Bronchial epithelial cell (primary cell): ENCODE measurements around the gene FAM83F. TPM values are rescaled to one million over a fixed set of nuclear protein-coding genes. Genes with fewer than 3 reads are reported as not detected.

Experiments used
- DNase-seq: peaks from one replicate; pipeline ENCODE4 v3.0.0-alpha.2; 2010; ENCODE audit warnings: low read depth
- FAIRE-seq: peaks from 2 replicates; lab custom pipeline; 2011; peaks lifted over from hg19 to GRCh38; lab: Jason Lieb, UNC
- H3K27me3 ChIP-seq: 2 replicates; pipeline ENCODE4 v1.5.1; 2011; ENCODE audit warnings: low read length; ENCODE audit not compliant: control insufficient read depth, insufficient read depth
- H3K36me3 ChIP-seq: 2 replicates; pipeline ENCODE4 v1.5.1; 2011; ENCODE audit warnings: low read length; ENCODE audit not compliant: control insufficient read depth, insufficient read depth
- H3K4me3 ChIP-seq: 2 replicates; pipeline ENCODE4 v1.5.1; 2011; ENCODE audit warnings: mild to moderate bottlenecking, low read depth, low read length, control low read depth
- CTCF ChIP-seq: IDR thresholded peaks from 2 replicates; pipeline ENCODE4 v1.5.1; 2011; ENCODE audit warnings: mild to moderate bottlenecking, moderate library complexity, low read length, control low read depth, inconsistent platforms; ENCODE audit not compliant: insufficient read depth, severe bottlenecking
- total RNA-seq: library from RNA; depleted of rRNA; stranded (reverse); fragments of >200 nt; gene quantifications from 2 replicates; pipeline ENCODE4 v1.2.1, GENCODE V29; 2014

The FAM83F gene
- total RNA-seq, 1 donor from 2014 or later = 22.1 TPM

- no peak for FAIRE-seq
- peaks cover 39% of the 10 kb centered on the region for H3K36me3 ChIP-seq
- no peak for DNase-seq
- no peak for TF ChIP-seq CTCF
- H3K4me3 ChIP-seq = no peak overlapping the region
- H3K27me3 ChIP-seq = no peaks in the 10 kb centered on the region
These were observed 36.0 kb downstream of the FAM83F start for GRCh38 chr22:40030758-40031095.

GRCh38 chr22:40031766-40032470 is 37.2 kb downstream of the FAM83F start:
- DNase-seq (no peak), FAIRE-seq (no peak)
- peaks cover 36% of the 10 kb centered on the region for H3K36me3 ChIP-seq
- no peak overlapping the region for H3K4me3 ChIP-seq
- TF ChIP-seq CTCF = no peak
- H3K27me3 ChIP-seq = no peaks in the 10 kb centered on the region

- no peak for TF ChIP-seq CTCF
- no peak for FAIRE-seq
- no peak for DNase-seq
- Histone ChIP-seq H3K27me3 (no peaks in the 10 kb centered on the region), H3K36me3 (peaks cover 22% of the 10 kb centered on the region), H3K4me3 (no peak overlapping the region)
These were observed 39.0 kb downstream of the FAM83F start for GRCh38 chr22:40033586-40034380.

- TF ChIP-seq CTCF = no peak
- H3K36me3 ChIP-seq = peaks cover 13% of the 10 kb centered on the region
- no peak for DNase-seq
- no peak overlapping the region for H3K4me3 ChIP-seq
- no peak for FAIRE-seq
- H3K27me3 ChIP-seq = no peaks in the 10 kb centered on the region
These were observed 40.6 kb downstream of the FAM83F start for GRCh38 chr22:40035351-40035750.

- TF ChIP-seq CTCF = no peak
- H3K36me3 ChIP-seq = peaks cover 12% of the 10 kb centered on the region
- H3K27me3 ChIP-seq = no peaks in the 10 kb centered on the region
- FAIRE-seq (no peak), DNase-seq (no peak)
- no peak overlapping the region for H3K4me3 ChIP-seq
These were observed 41.4 kb downstream of the FAM83F start for GRCh38 chr22:40036126-40036525.
